K562 (cell line): ENCODE measurements around the gene SLC20A1. TPM values are rescaled to one million over a fixed set of nuclear protein-coding genes. Genes with fewer than 3 reads are reported as not detected.

Experiments used
- ATAC-seq: fragments of 200-7000 bp; cut with Tn5 transposase; 3 replicates; pipeline ENCODE4 v1.9.1; 2020; ENCODE audit warnings: moderate library complexity
- BruUV-seq: library from RNA; stranded (reverse); fragments of 400-500 nt; replicated peaks from 2 replicates; lab custom pipeline; 2021; lab: Mats Ljungman, UMichigan
- CTCF ChIA-PET: fragments of 300-600 bp; formaldehyde crosslinking; extraction: SDS; loops from one replicate; lab custom pipeline; 2021; ENCODE audit warnings: low intra/inter-chr PET ratio; lab: Yijun Ruan, JAX
- POLR2A ChIA-PET: fragments of 300-600, 350-650 bp; sonication (Branson Sonifier 250); formaldehyde crosslinking; extraction: SDS; loops from one replicate; lab custom pipeline; 2021; ENCODE audit warnings: antibody characterized with exemption, inconsistent platforms; lab: Yijun Ruan, JAX
- DNase-seq, 4 experiments: peaks; one replicate each; pipeline versions ENCODE4 v3.0.0 to v3.0.0-alpha.2; 2011 to 2018; ENCODE audit warnings: low spot score in 3 of 4, mixed read lengths in 3 of 4; ENCODE audit errors: extremely low read depth in 1 of 4
- FAIRE-seq: peaks from 2 replicates; lab custom pipeline; 2011; peaks lifted over from hg19 to GRCh38; lab: Jason Lieb, UNC
- H2AFZ ChIP-seq: 2 replicates; pipeline ENCODE4 v1.6.0; 2011; ENCODE audit warnings: low read depth, low read length, control low read depth, inconsistent platforms
- H3K27ac ChIP-seq: fragments of 200-600 bp; 3 replicates; pipeline ENCODE4 v1.8.0; 2011; ENCODE audit warnings: low read depth, mild to moderate bottlenecking, control low read depth, inconsistent platforms, low read length, moderate library complexity, mixed read lengths; ENCODE audit errors: extremely low read depth
- H3K27me3 ChIP-seq, 2 experiments: fragments of 300-600 bp in 1 of 2; 2 replicates in 1 of 2; 3 replicates in 1 of 2; pipeline versions ENCODE4 v1.6.0 to v1.8.0; 2011; ENCODE audit warnings: inconsistent platforms in 2 of 2, low read length in 2 of 2, mild to moderate bottlenecking in 1 of 2, mixed read lengths in 1 of 2, moderate library complexity in 1 of 2; ENCODE audit not compliant: control insufficient read depth in 2 of 2, insufficient read depth in 2 of 2
- H3K36me3 ChIP-seq: fragments of 300-600 bp; 3 replicates; pipeline ENCODE4 v1.8.0; 2011; ENCODE audit warnings: mild to moderate bottlenecking, low read length, inconsistent platforms; ENCODE audit not compliant: control insufficient read depth, insufficient read depth
- H3K4me1 ChIP-seq, 2 experiments: fragments of 200-600 bp in 1 of 2; replicated peaks in 1 of 2; 2 replicates in 1 of 2; 3 replicates in 1 of 2; pipeline versions ENCODE4 v1.5.1 to v1.8.0; 2011; ENCODE audit warnings: inconsistent platforms in 2 of 2, low read length in 2 of 2, mild to moderate bottlenecking in 1 of 2, mixed read lengths in 1 of 2, moderate library complexity in 1 of 2; ENCODE audit not compliant: control insufficient read depth in 2 of 2, insufficient read depth in 2 of 2
- H3K4me2 ChIP-seq: 2 replicates; pipeline ENCODE4 v1.6.1; 2011; ENCODE audit warnings: low read length, control low read depth, inconsistent platforms, mixed read lengths; ENCODE audit not compliant: insufficient read depth
- H3K4me3 ChIP-seq: fragments of 200-600 bp; sonication (generic), shearing (Covaris generic); 2 replicates; pipeline ENCODE4 v1.5.1; 2016; ENCODE audit warnings: control low read depth, inconsistent platforms
- H3K79me2 ChIP-seq: fragments of 200-600 bp; 3 replicates; pipeline ENCODE4 v1.8.0; 2011; ENCODE audit warnings: low read length, inconsistent platforms; ENCODE audit not compliant: control insufficient read depth, insufficient read depth
- H3K9ac ChIP-seq, 2 experiments: 2 replicates each; pipeline versions ENCODE4 v1.6.0 to v1.6.1; 2011; ENCODE audit warnings: low read depth in 2 of 2, low read length in 2 of 2, control low read depth in 1 of 2, inconsistent platforms in 1 of 2, mild to moderate bottlenecking in 1 of 2, mixed read lengths in 1 of 2; ENCODE audit not compliant: insufficient read depth in 1 of 2
- H3K9me1 ChIP-seq: one replicate; pipeline ENCODE4 v1.6.0; 2011; ENCODE audit warnings: inconsistent platforms, mild to moderate bottlenecking, low read length, moderate library complexity; ENCODE audit not compliant: control insufficient read depth, insufficient read depth
- H3K9me3 ChIP-seq: replicated peaks from 2 replicates; pipeline ENCODE4 v1.5.1; 2011; ENCODE audit warnings: low read depth, low read length, inconsistent platforms; ENCODE audit not compliant: control insufficient read depth, insufficient read depth
- H4K20me1 ChIP-seq: replicated peaks from 2 replicates; pipeline ENCODE4 v1.6.1; 2011; ENCODE audit warnings: low read length, inconsistent platforms, mixed read lengths; ENCODE audit not compliant: control insufficient read depth, insufficient read depth
- ASH1L ChIP-seq: fragments of 450-650 bp; IDR thresholded peaks from 2 replicates; pipeline ENCODE4 v1.6.1; 2018; ENCODE audit warnings: borderline replicate concordance, mild to moderate bottlenecking, low read depth; ENCODE audit not compliant: partially characterized antibody
- ATF4 ChIP-seq: fragments of 450-650 bp; formaldehyde crosslinking; IDR thresholded peaks from 2 replicates; pipeline ENCODE4 v1.4.0; 2022; ENCODE audit warnings: mild to moderate bottlenecking, moderate library complexity
- ATF7 ChIP-seq: fragments of 450-650 bp; IDR thresholded peaks from 2 replicates; pipeline ENCODE4 v1.7.1; 2014; ENCODE audit warnings: mild to moderate bottlenecking, moderate library complexity
- BRD4 ChIP-seq: fragments of 200-600 bp; sonication (generic); IDR thresholded peaks from 2 replicates; pipeline ENCODE4 v1.6.1; 2017; ENCODE audit warnings: inconsistent platforms
- DPF2 ChIP-seq: fragments of 450-650 bp; IDR thresholded peaks from 2 replicates; pipeline ENCODE4 v1.6.1; 2016
- EP300 ChIP-seq: IDR thresholded peaks from 2 replicates; pipeline ENCODE4 v1.6.1; 2012; ENCODE audit warnings: low read length, improper control_type of control experiment
- FOXK2 ChIP-seq, 2 experiments: fragments of 450-650 bp; IDR thresholded peaks in 1 of 2; conservative IDR thresholded peaks in 1 of 2; 2 replicates each; pipeline ENCODE4 v1.6.1; 2016; ENCODE audit warnings: low read depth in 2 of 2, mild to moderate bottlenecking in 1 of 2
- GABPA ChIP-seq: fragments of 200-800 bp; sonication (Bioruptor generic); conservative IDR thresholded peaks from 2 replicates; pipeline ENCODE4 v1.6.1; 2016; ENCODE audit warnings: low read depth, missing genetic modification characterization, missing compliant biosample characterization
- GABPB2 ChIP-seq: fragments of 250-450 bp; sonication (Bioruptor Pico); conservative IDR thresholded peaks from 2 replicates; pipeline ENCODE4 v1.5.1; 2021; ENCODE audit warnings: mild to moderate bottlenecking
- MECOM ChIP-seq: fragments of 250-450 bp; sonication (Bioruptor Pico); IDR thresholded peaks from 2 replicates; pipeline ENCODE4 v1.8.0; 2022; ENCODE audit warnings: inconsistent platforms
- NFATC3 ChIP-seq: fragments of 450-650 bp; IDR thresholded peaks from 2 replicates; pipeline ENCODE4 v1.6.1; 2017; ENCODE audit warnings: mild to moderate bottlenecking
- NR2C1 ChIP-seq, 2 experiments: fragments of 450-650 bp; IDR thresholded peaks; 2 replicates each; pipeline ENCODE4 v1.6.1; 2017; ENCODE audit warnings: mild to moderate bottlenecking in 2 of 2, antibody characterized with exemption in 1 of 2, inconsistent platforms in 1 of 2, missing compliant biosample characterization in 1 of 2, missing genetic modification characterization in 1 of 2
- SMC3 ChIP-seq: conservative IDR thresholded peaks from 2 replicates; pipeline ENCODE4 v1.6.1; 2011; ENCODE audit warnings: low read depth, low read length, improper control_type of control experiment; ENCODE audit not compliant: insufficient read depth
- TAF1 ChIP-seq: IDR thresholded peaks from 2 replicates; pipeline ENCODE4 v1.6.1; 2011; ENCODE audit warnings: mild to moderate bottlenecking, low read length, moderate library complexity; ENCODE audit not compliant: insufficient read depth, control insufficient read depth, severe bottlenecking; ENCODE audit errors: extremely low read depth
- ZBTB17 ChIP-seq: fragments of 450-650 bp; formaldehyde crosslinking; IDR thresholded peaks from 2 replicates; pipeline ENCODE4 v1.4.0; 2020; ENCODE audit warnings: mild to moderate bottlenecking
- ZNF165 ChIP-seq: fragments of 250-450 bp; sonication (Bioruptor Pico); IDR thresholded peaks from 2 replicates; pipeline ENCODE4 v1.4.0; 2020; ENCODE audit warnings: borderline replicate concordance
- ZNF24 ChIP-seq: fragments of 450-650 bp; IDR thresholded peaks from 2 replicates; pipeline ENCODE4 v1.6.1; 2016
- ZNF77 ChIP-seq: fragments of 250-450 bp; sonication (Bioruptor Pico); IDR thresholded peaks from 2 replicates; pipeline ENCODE4 v1.5.0; 2020
- ZNF778 ChIP-seq: fragments of 450-650 bp; formaldehyde crosslinking; IDR thresholded peaks from 2 replicates; pipeline ENCODE4 v1.4.0; 2020; ENCODE audit warnings: mild to moderate bottlenecking, moderate library complexity
- WGBS: fragments of 100-300 bp; shearing (Covaris generic); methylation state at CpG from one replicate; pipeline ENCODE4 v1.1.6; 2016; ENCODE audit warnings: low coverage, mixed read lengths; ENCODE audit not compliant: insufficient coverage; ENCODE audit errors: missing lambda C conversion rate; 5-methylcytosine and 5-hydroxymethylcytosine counted together
- in situ Hi-C: fragments of 300-500 bp; cut with MboI; formaldehyde crosslinking; loops from 4 replicates; pipeline ENCODE4 v1.15.0; 2018; ENCODE audit warnings: inconsistent platforms, mixed read lengths
- intact Hi-C: fragments of 100-400 bp; cut with micrococcal nuclease; formaldehyde crosslinking; loops from 2 replicates; pipeline ENCODE4 v1.14.2; 2022
- polyA plus RNA-seq, 8 experiments: library from polyadenylated mRNA; depleted of rRNA in 4 of 8; stranded (reverse) in 5 of 8; unstranded in 3 of 8; fragments of >200 nt; fragmentation: Nextera tagmentation in 2 of 8; fragmentation: Illumina TruSeq in 1 of 8; extraction: Ambion mirVana in 2 of 8; extraction: Trizol in 1 of 8; gene quantifications; 2 replicates each; pipeline versions ENCODE4 v1.2.1 to v1.2.3, GENCODE V29; 2011 to 2014; ENCODE audit warnings: inconsistent platforms in 1 of 8, missing spikeins in 1 of 8
- total RNA-seq, 7 experiments: library from RNA; depleted of rRNA in 6 of 7; stranded (reverse); fragments of >200 nt in 6 of 7; fragmentation: Illumina TruSeq in 2 of 7; extraction: Trizol in 2 of 7; gene quantifications; 2 replicates each; pipeline versions ENCODE4 v1.2.1 to v1.2.3, GENCODE V29; 2011 to 2021; ENCODE audit warnings: low replicate concordance in 1 of 7
- TF ChIP-seq, protein P1 (sequence below): fragments of 150-350 bp; IDR thresholded peaks from 2 replicates; pipeline ENCODE4 v1.6.1; 2014; ENCODE audit warnings: low read depth, mild to moderate bottlenecking, low read length, borderline replicate concordance

The SLC20A1 gene
- total and polyA plus RNA-seq, 9 of the 15 experiments (the other 6 are each of a cell fraction or from before 2014, with no cell fraction given), result 53.8 to 150 (median 74.7) TPM

- Histone ChIP-seq H3K4me3 (peak overlapping the region; percentile 94), H3K27ac (peak overlapping the region; percentile 93), H3K4me2 (peak overlapping the region; percentile 99), H2AFZ (peak overlapping the region; percentile 96), H4K20me1 (peaks cover 16% of the 10 kb centered on the region; the same call in 1 of the 2 replicates), H3K9ac (peak overlapping the region; percentile 87 to 90), H3K36me3 (peaks cover 33% of the 10 kb centered on the region), H3K4me1 (peaks cover 24 to 72% of the 10 kb centered on the region in 2 experiments), H3K27me3 (no peaks in the 10 kb centered on the region), H3K9me3 (no peaks in the 10 kb centered on the region), H3K9me1 (no peaks in the 10 kb centered on the region), H3K79me2 (peaks cover 54% of the 10 kb centered on the region)
- BruUV-seq, result no TSS peak
- in situ Hi-C loops, result no loop called here
- FAIRE-seq (peak; percentile 6), ATAC-seq (no peak; the same call in 1 of the 3 replicates), DNase-seq (no peak)
- CTCF ChIA-PET, result no interaction called here
- POLR2A ChIA-PET, result interaction anchor here (0.6 to 9.6 kb wide), 19 partner anchors 8 to 738 kb away, joined by 3 to 90 read pairs (median 7); no protein-coding TSS in a partner anchor
- 2% methylated on average over 11 of the region's 11 CpGs for WGBS
- intact Hi-C loops, result loop anchor here (1.0 to 5.0 kb wide), 3 partner anchors 18 to 62 kb away; no protein-coding TSS in a partner anchor
- TF ChIP-seq SMC3 (no peak), ATF4 (CRISPR knock-in tag) (no peak), ZNF24 (no peak), ZBTB17 (CRISPR knock-in tag) (no peak), ATF7 (no peak), DPF2 (0 out of 2 replicates have a peak, but pooled peaks have one; percentile 17), EP300 (no peak), ZNF165 (CRISPR knock-in tag) (0 out of 2 replicates have a peak, but pooled peaks have one; percentile 5), NFATC3 (0 out of 2 replicates have a peak, but pooled peaks have one; percentile 42), TAF1 (no peak), GABPA (tag) (0 out of 2 replicates have a peak, but pooled peaks have one; percentile 11), ZNF77 (CRISPR knock-in tag) (no peak), ASH1L (peak; percentile 29), MECOM (CRISPR knock-in tag) (peak; percentile 15; the same call in 1 of the 2 replicates), FOXK2 (conservative IDR thresholded peaks at IDR 0.05 in 1 of 2, IDR thresholded peaks at IDR 0.05 in 1 of 2; ENCODE audit: low read depth in 2 of 2) (no peak), BRD4 (no peak; the same call in 1 of the 2 replicates), NR2C1 (IDR thresholded peaks at IDR 0.05) (no peak), NR2C1 (tag; IDR thresholded peaks at IDR 0.05) (0 out of 2 replicates have a peak, but pooled peaks have one; percentile 16), ZNF778 (no peak), GABPB2 (CRISPR knock-in tag) (no peak)
- TF ChIP-seq, protein P1, sequence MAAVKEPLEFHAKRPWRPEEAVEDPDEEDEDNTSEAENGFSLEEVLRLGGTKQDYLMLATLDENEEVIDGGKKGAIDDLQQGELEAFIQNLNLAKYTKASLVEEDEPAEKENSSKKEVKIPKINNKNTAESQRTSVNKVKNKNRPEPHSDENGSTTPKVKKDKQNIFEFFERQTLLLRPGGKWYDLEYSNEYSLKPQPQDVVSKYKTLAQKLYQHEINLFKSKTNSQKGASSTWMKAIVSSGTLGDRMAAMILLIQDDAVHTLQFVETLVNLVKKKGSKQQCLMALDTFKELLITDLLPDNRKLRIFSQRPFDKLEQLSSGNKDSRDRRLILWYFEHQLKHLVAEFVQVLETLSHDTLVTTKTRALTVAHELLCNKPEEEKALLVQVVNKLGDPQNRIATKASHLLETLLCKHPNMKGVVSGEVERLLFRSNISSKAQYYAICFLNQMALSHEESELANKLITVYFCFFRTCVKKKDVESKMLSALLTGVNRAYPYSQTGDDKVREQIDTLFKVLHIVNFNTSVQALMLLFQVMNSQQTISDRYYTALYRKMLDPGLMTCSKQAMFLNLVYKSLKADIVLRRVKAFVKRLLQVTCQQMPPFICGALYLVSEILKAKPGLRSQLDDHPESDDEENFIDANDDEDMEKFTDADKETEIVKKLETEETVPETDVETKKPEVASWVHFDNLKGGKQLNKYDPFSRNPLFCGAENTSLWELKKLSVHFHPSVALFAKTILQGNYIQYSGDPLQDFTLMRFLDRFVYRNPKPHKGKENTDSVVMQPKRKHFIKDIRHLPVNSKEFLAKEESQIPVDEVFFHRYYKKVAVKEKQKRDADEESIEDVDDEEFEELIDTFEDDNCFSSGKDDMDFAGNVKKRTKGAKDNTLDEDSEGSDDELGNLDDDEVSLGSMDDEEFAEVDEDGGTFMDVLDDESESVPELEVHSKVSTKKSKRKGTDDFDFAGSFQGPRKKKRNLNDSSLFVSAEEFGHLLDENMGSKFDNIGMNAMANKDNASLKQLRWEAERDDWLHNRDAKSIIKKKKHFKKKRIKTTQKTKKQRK, result no peak
Observed at GRCh38 chr2:112644933-112645309, 818 bp upstream of the SLC20A1 start.
